ENCODE results near the gene VAMP8. TPM values are rescaled to one million over a fixed set of nuclear protein-coding genes. Genes with fewer than 3 reads are reported as not detected.

The VAMP8 gene
- total and polyA plus RNA-seq, 10 of the 15 experiments (the other 5 are each of a cell fraction or from before 2014, with no cell fraction given), result 93.6 to 744 (median 217) TPM

DNA sequence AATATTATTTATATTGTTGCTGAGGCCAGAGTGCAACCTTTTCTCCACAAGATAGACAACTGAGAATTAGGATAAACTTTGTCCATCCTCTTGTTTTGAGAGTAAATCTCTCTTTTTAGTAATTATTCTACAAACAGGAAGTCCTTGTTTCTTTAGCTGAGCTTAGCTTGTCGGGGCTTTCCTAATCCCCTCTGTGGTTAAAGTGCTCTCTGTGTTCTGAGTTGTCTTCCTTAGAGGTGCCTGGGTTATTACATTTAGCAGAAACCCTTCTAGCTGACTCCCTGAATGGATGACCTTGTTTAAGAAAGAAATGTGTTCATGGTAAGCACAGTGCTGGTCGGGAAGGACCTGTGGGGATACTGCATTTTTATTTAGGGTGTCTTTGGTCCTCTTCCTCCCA lies 51.3 kb downstream of the VAMP8 start (continued):
- no peak for TF ChIP-seq REST (IDR thresholded peaks at IDR 0.05; ENCODE audit: low read depth, low read length)
- no peak for TF ChIP-seq HSF1 (IDR thresholded peaks at IDR 0.05; ENCODE audit: low read depth, low read length)
- TF ChIP-seq IKZF2 (IDR thresholded peaks at IDR 0.05), result peak; percentile 19 to 29; a peak in 1 of 4 replicates
- TF ChIP-seq EGR1 (IDR thresholded peaks at IDR 0.05; ENCODE audit: borderline replicate concordance in 1 of 2, low read depth in 2 of 2, low read length in 2 of 2), result no peak

- Histone ChIP-seq H3K9me3 (replicated peaks; ENCODE audit: control insufficient read depth, insufficient read depth, low read length) (no peaks in the 10 kb centered on the region), H3K36me3 (ENCODE audit: control insufficient read depth in 2 of 2, insufficient read depth in 2 of 2, low read length in 1 of 2) (peaks cover 9 to 35% of the 10 kb centered on the region in 2 experiments), H3K4me3 (no peak overlapping the region), H4K20me1 (ENCODE audit: control insufficient read depth, insufficient read depth) (no peaks in the 10 kb centered on the region), H3K4me1 (ENCODE audit: control insufficient read depth, insufficient read depth, low read length) (no peaks in the 10 kb centered on the region), H3K4me2 (ENCODE audit: control insufficient read depth, insufficient read depth) (no peak overlapping the region), H3K9ac (ENCODE audit: control insufficient read depth, insufficient read depth, low read length) (no peak overlapping the region), H3K27ac (ENCODE audit: control insufficient read depth, insufficient read depth) (no peak overlapping the region), H3K79me2 (ENCODE audit: control insufficient read depth, insufficient read depth, low read length) (no peaks in the 10 kb centered on the region), H3K27me3 (replicated peaks in 1 of 2; ENCODE audit: control insufficient read depth in 2 of 2, insufficient read depth in 2 of 2, low read length in 1 of 2) (no peaks in the 10 kb centered on the region), H2AFZ (ENCODE audit: control insufficient read depth, low read depth, low read length) (no peak overlapping the region)
- in situ Hi-C loops (cut with MboI), result no loop called here
- FAIRE-seq (no peak), DNase-seq (ENCODE audit: low read depth, low spot score) (no peak), ATAC-seq (no peak)
- 68% methylated on average over 2 of the region's 3 CpGs for WGBS (ENCODE audit: insufficient coverage, insufficient replicate concordance, low lambda C conversion rate, missing lambda C conversion rate)
- CTCF ChIA-PET, result interaction anchor here (1.3 to 1.7 kb wide), 2 partner anchors 38 to 77 kb away, joined by 3 read pairs; no protein-coding TSS in a partner anchor
- intact Hi-C loops (cut with micrococcal nuclease; ENCODE audit: unreplicated experiment), result no loop called here
- BruUV-seq (replicated peaks), result no TSS peak
- SMC1A ChIA-PET (ENCODE audit: uncharacterized antibody, unreplicated experiment), result no interaction called here
- TF ChIP-seq RAD21 (IDR thresholded peaks at IDR 0.05; ENCODE audit: insufficient read depth, low read depth, low read length) (no peak), HSF1 (IDR thresholded peaks at IDR 0.05; ENCODE audit: low read depth, low read length) (no peak), SP1 (IDR thresholded peaks at IDR 0.05; ENCODE audit: low read depth, low read length) (no peak), MXI1 (IDR thresholded peaks at IDR 0.05; ENCODE audit: low read depth, low read length) (no peak), ASH2L (IDR thresholded peaks at IDR 0.05; ENCODE audit: borderline replicate concordance, low read depth) (no peak), MTA2 (IDR thresholded peaks at IDR 0.05; ENCODE audit: low read depth) (no peak), SREBF1 (IDR thresholded peaks at IDR 0.05; ENCODE audit: low read length) (no peak), USF1 (IDR thresholded peaks at IDR 0.05; ENCODE audit: borderline replicate concordance, extremely low read length, insufficient read depth, low read depth, low read length) (no peak), STAT1 (conservative IDR thresholded peaks at IDR 0.05) (no peak)
- TF ChIP-seq, protein P1, sequence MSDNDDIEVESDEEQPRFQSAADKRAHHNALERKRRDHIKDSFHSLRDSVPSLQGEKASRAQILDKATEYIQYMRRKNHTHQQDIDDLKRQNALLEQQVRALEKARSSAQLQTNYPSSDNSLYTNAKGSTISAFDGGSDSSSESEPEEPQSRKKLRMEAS (IDR thresholded peaks at IDR 0.05; ENCODE audit: low read depth, low read length), result no peak
- RAD21 ChIA-PET (ENCODE audit: unreplicated experiment), result interaction anchor here (0.7 to 1.1 kb wide), 2 partner anchors 75 to 212 kb away, joined by 3 read pairs; no protein-coding TSS in a partner anchor
- POLR2A ChIA-PET, result interaction anchor here (0.6 to 1.2 kb wide), 5 partner anchors 12 to 304 kb away, joined by 3 to 6 read pairs (median 4); partner anchors contain the start of gene GNLY
Observed at GRCh38 chr2:85631316-85631715, 53.9 kb downstream of the VAMP8 start.

Measured in GM12878 (cell line).